ENCODE measurements around the gene FDX1.

DNA sequence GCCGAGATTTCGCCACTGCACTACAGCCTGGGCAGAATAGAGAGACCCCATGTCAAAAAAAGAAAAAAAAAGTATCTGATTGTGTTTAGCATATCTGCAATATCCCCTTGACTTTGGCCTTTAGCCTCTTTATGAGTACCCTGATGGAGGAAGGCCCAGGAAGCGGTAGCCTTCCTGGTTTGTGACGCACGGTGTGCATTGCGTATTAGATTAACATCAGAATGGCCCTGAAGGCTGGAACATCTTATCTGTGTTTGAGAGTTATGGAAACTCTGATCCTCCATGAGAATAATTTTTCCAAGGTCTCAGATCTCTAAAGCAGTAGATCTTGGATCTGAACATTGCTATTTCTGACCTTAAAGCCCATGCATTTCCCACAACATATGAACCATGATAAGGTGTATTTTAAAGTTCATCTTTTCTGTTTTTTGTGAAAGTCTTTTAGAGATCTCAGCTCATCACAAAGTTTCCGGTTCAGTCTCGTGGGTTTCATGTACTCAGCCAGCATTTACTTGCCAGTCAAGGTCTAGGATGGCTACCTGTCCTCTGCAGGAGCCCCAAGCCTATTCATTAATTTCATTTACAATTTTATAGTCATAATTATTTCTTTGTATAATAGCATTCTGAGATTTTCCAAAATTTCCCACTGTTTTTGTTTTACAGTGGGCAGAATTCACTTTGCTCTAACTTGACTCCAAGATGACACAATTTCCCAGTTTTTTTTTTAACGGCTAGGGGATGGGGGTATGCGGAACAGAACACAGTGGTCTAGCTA, 605 bp upstream of the FDX1 start:
- TF ChIP-seq JUN (IDR thresholded peaks at IDR 0.05) (no peak), BHLHE40 (IDR thresholded peaks at IDR 0.05; ENCODE audit: low read depth, low read length) (no peak), ESRRA (IDR thresholded peaks at IDR 0.05; ENCODE audit: borderline replicate concordance, low read length) (no peak)
- TF ChIP-seq, protein P1, sequence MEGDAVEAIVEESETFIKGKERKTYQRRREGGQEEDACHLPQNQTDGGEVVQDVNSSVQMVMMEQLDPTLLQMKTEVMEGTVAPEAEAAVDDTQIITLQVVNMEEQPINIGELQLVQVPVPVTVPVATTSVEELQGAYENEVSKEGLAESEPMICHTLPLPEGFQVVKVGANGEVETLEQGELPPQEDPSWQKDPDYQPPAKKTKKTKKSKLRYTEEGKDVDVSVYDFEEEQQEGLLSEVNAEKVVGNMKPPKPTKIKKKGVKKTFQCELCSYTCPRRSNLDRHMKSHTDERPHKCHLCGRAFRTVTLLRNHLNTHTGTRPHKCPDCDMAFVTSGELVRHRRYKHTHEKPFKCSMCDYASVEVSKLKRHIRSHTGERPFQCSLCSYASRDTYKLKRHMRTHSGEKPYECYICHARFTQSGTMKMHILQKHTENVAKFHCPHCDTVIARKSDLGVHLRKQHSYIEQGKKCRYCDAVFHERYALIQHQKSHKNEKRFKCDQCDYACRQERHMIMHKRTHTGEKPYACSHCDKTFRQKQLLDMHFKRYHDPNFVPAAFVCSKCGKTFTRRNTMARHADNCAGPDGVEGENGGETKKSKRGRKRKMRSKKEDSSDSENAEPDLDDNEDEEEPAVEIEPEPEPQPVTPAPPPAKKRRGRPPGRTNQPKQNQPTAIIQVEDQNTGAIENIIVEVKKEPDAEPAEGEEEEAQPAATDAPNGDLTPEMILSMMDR (IDR thresholded peaks at IDR 0.05), result no peak

Measured in A549 (cell line).